GM19025 (cell line): ENCODE results near the gene ARHGEF9.

ENCODE experiments used
- ATAC-seq: cut with Tn5 transposase; IDR thresholded peaks from one replicate; pipeline ENCODE4 v1.9.1; 2021; ENCODE audit warnings: mild to moderate bottlenecking, low read depth, moderate library complexity; ENCODE audit not compliant: unreplicated experiment

ARHGEF9 gene

GRCh38 chrX:63747331-63747730, 37.7 kb downstream of the ARHGEF9 start:
- ATAC-seq = no peak

- no peak for ATAC-seq
Measured at GRCh38 chrX:63746715-63747114, 38.3 kb downstream of the ARHGEF9 start.

GRCh38 chrX:63746278-63746677, 38.7 kb downstream of the ARHGEF9 start:
- ATAC-seq = peak; percentile 78

- no peak for ATAC-seq
Measured at GRCh38 chrX:63744850-63745394, 40.1 kb downstream of the ARHGEF9 start.

GRCh38 chrX:63743596-63743995, 41.4 kb downstream of the ARHGEF9 start:
- ATAC-seq = no peak

- peak; percentile 80 for ATAC-seq
Measured at GRCh38 chrX:63740382-63740781, 44.6 kb downstream of the ARHGEF9 start.

GRCh38 chrX:63739885-63740284, 45.1 kb downstream of the ARHGEF9 start:
- no peak for ATAC-seq

- no peak for ATAC-seq
Measured at GRCh38 chrX:63738696-63739095, 46.3 kb downstream of the ARHGEF9 start.

GRCh38 chrX:63737131-63737921, 47.7 kb downstream of the ARHGEF9 start:
- ATAC-seq = no peak

GRCh38 chrX:63735882-63736281, 49.1 kb downstream of the ARHGEF9 start:
- no peak for ATAC-seq

- no peak for ATAC-seq
Measured at GRCh38 chrX:63720293-63720692, 64.7 kb downstream of the ARHGEF9 start.

GRCh38 chrX:63719633-63720032, 65.4 kb downstream of the ARHGEF9 start:
- ATAC-seq = no peak

GRCh38 chrX:63718010-63718694, 66.9 kb downstream of the ARHGEF9 start:
- no peak for ATAC-seq

GRCh38 chrX:63713526-63713925, 71.5 kb downstream of the ARHGEF9 start:
- no peak for ATAC-seq

GRCh38 chrX:63708801-63709200, 76.2 kb downstream of the ARHGEF9 start:
- no peak for ATAC-seq

GRCh38 chrX:63702556-63702955, 82.5 kb downstream of the ARHGEF9 start:
- ATAC-seq = no peak

GRCh38 chrX:63686878-63687714, 97.9 kb downstream of the ARHGEF9 start:
- ATAC-seq = no peak

- no peak for ATAC-seq
Measured at GRCh38 chrX:63680423-63680822, 104.6 kb downstream of the ARHGEF9 start.

- no peak for ATAC-seq
Measured at GRCh38 chrX:63679432-63679831, 105.6 kb downstream of the ARHGEF9 start.

- ATAC-seq = no peak
Measured at GRCh38 chrX:63675716-63676115, 109.3 kb downstream of the ARHGEF9 start.

GRCh38 chrX:63673896-63674295, 111.1 kb downstream of the ARHGEF9 start:
- ATAC-seq = no peak
